Choroid plexus epithelial cell (primary cell): ENCODE measurements around the gene NACC2.

Experiments used
- DNase-seq: peaks from one replicate; pipeline ENCODE4 v3.0.0-alpha.2; 2010; ENCODE audit warnings: low read depth
- H3K4me3 ChIP-seq: 2 replicates; pipeline ENCODE4 v1.5.1; 2011; ENCODE audit warnings: low read depth, mild to moderate bottlenecking, control low read depth, low read length, moderate library complexity
- TF ChIP-seq, protein P1 (sequence below): conservative IDR thresholded peaks from 2 replicates; pipeline ENCODE4 v1.5.1; 2011; ENCODE audit warnings: low read depth, mild to moderate bottlenecking, control low read depth, inconsistent platforms, low read length, moderate library complexity

Gene NACC2

DNA sequence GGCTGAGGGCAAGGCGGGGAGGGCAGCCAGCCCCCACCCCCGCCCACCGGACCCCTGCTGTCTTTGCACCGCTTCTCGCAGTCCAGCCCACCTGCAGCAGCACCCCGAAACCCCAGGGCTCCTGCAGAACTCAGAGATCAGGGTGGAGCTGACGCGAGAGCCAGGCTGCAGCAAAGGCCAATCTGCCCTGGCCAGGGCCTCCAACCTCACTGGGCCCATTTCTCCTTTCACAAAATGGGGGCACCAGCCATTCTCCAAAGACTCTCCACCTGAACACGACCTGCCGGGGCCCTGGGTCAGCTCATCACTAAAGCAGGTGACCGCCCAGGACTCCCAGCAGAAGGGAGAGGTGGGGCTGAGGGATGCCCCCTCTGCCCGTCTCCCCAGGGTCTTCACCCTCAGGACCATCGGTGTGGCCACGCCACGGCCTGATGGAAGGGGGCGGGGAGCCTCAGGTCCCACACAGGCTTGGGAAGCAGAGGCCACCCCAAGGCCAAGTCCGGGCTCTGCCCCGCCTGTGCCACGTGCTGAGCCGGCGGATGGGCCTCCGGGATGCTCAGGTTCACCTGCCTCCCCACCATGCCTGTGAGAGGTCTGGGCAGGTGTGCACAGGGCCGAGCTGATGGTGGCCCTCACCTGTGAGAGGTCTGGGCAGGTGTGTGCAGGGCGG lies 13.1 kb downstream of the NACC2 start:
- no peak for DNase-seq
- TF ChIP-seq, protein P1, sequence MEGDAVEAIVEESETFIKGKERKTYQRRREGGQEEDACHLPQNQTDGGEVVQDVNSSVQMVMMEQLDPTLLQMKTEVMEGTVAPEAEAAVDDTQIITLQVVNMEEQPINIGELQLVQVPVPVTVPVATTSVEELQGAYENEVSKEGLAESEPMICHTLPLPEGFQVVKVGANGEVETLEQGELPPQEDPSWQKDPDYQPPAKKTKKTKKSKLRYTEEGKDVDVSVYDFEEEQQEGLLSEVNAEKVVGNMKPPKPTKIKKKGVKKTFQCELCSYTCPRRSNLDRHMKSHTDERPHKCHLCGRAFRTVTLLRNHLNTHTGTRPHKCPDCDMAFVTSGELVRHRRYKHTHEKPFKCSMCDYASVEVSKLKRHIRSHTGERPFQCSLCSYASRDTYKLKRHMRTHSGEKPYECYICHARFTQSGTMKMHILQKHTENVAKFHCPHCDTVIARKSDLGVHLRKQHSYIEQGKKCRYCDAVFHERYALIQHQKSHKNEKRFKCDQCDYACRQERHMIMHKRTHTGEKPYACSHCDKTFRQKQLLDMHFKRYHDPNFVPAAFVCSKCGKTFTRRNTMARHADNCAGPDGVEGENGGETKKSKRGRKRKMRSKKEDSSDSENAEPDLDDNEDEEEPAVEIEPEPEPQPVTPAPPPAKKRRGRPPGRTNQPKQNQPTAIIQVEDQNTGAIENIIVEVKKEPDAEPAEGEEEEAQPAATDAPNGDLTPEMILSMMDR: no peak
- no peak overlapping the region for H3K4me3 ChIP-seq

DNA sequence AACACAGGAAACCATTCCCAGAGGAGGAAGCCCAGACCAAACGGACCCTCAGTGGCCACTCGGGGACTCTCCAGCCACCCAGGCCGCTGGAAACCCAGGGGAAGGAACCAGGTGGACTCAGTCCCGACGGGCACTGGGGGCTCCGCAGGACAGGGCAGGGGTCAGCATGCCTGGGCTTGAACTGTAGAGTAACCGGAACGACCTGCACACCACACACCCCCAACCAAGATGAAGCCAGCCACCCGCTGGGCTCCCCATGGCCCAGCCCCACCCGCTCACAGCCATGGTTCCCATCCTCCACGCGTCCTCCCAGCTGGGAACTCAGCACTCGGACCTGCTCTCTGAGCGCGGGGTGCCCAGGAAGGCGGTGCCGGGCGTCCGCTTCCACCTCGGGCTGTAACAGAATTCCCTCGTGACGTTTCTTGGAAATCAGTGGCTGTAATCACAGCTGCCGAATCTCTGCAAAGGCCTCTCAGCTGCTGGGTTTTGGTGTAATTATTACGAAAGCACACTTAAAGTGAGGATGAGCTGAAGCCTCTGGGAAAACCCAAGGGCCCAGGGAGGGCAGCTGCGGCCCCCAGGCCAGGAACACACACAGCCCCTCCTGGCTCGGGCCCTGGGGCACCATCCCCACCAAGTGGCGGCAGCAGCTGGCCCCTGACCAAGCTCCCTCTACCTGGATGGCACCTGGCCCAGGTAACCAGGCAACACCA lies 13.8 kb downstream of the NACC2 start:
- TF ChIP-seq, protein P1: no peak
- peak; percentile 42 for DNase-seq

DNA sequence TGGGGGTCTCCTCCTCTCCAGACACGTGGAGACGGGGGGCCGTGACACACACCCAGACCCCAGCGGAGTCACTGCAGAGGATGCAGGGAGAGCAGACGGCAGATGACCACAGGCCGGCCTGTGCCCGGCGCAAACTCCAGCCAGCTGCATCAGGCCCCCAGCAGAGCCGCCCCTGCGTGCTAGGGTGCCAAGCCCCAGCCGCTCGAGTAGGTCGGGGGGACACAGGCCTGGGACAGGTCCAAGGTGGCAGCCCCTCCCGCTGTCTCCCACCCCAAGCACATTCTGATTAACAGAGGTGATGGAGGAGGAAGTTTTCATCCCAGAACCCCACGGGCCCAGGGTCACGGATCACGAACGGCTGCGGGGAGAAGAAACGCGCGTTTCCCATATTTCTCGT lies 14.4 kb downstream of the NACC2 start:
- TF ChIP-seq, protein P1: no peak
- no peak for DNase-seq
- H3K4me3 ChIP-seq: no peak overlapping the region

More for the DNA sequence above, 13.8 kb downstream of the NACC2 start:
- no peak overlapping the region for H3K4me3 ChIP-seq

DNA sequence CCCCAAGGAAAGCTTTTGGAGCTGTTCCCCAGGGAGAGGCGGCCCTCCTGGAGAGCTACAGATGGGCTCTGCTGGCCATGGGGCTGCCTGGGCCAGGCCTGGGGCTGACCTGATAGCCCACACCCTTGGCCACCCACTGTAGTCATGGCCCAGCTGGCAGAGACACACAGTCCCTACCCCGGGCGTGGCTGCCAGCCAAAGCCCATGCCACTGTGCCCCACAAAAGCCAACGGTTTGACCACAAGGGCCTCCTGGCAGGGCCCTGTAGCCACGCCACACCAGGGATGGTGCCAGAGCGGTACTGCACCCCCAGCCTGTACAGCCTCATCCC lies 15.2 kb downstream of the NACC2 start:
- DNase-seq: no peak
- TF ChIP-seq, protein P1: no peak
- H3K4me3 ChIP-seq: no peak overlapping the region

DNA sequence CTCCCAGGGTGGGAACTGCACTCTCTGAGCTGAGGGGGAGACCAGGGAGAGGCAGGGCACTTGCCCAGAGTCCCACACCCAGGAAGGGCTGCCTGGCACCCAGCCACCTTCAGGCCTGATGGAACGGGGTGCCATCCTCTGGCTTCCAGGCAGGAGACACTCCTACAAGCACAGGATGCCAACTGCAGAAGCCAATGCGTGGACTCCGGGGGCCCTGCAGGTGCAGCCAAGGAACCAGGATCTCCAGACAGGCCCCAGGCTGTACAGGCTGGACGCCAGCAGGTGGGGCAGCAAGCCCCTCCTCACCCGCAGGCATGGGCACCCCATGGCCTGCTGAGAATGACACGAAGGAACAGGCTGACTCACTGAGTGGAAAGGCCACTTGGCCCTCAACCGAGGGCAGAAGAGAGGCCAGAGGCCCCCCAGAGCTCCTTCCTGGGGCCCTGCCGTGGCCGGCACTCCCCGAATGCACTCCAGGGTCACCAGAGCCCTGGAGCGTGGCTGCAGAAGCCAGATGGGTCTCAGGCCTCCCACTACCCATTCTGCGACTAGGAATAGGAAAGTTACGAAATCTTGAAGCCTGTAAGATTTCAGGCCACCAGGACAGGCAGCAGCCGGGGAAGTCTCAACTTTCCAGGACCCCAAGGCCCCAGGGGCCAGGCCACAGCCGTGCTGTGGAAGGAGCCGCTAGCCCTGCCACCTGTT lies 15.7 kb downstream of the NACC2 start:
- H3K4me3 ChIP-seq: no peak overlapping the region
- DNase-seq: peak; percentile 13
- TF ChIP-seq, protein P1: no peak

DNA sequence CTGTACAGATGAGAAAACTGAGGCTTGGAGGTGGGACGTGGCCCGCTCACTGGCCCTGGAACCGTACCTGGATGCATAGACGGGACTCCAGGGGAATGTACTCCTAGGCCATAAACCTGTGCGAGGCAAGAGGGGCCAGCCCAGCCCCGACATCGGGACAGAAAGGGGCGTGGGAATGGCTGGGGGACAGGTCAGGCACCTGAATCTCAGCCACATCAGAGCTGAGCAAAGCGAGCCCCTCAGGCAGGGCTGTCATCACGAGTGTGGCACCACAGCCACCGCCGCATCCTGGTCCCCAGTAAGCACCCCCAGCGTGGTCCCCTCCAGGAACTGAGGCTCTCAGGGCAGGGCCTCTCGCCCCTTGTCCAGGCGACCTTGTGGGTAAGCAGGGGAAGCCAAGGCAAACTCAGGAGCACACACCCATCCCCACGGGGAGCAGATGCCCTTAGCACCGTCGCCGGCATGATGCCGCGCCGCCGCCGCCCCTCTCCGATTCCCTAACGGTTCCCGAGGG lies 16.5 kb downstream of the NACC2 start:
- no peak overlapping the region for H3K4me3 ChIP-seq
- TF ChIP-seq, protein P1: no peak
- no peak for DNase-seq
